Ascending aorta (tissue), 2 donors: ENCODE results near the gene AMBRA1. TPM values are rescaled to one million over a fixed set of nuclear protein-coding genes. Genes with fewer than 3 reads are reported as not detected.

Experiments
- DNase-seq, 2 donors: peaks; one replicate each; pipeline ENCODE4 v3.0.0-alpha.2; 2019; ENCODE audit warnings: low spot score in 2 of 2
- H3K27ac ChIP-seq, 2 donors: fragments of 200-600 bp; sonication (generic); one replicate each; pipeline ENCODE4 v1.5.1; 2016 to 2017; ENCODE audit warnings: mild to moderate bottlenecking in 1 of 2
- H3K27me3 ChIP-seq: fragments of 200-600 bp; sonication (generic); one replicate; pipeline ENCODE4 v1.5.1; 2017
- H3K36me3 ChIP-seq, 2 donors: fragments of 200-600 bp; sonication (generic); one replicate each; pipeline ENCODE4 v1.5.1; 2016
- H3K4me1 ChIP-seq, 2 donors: fragments of 200-600 bp; sonication (generic); one replicate each; pipeline ENCODE4 v1.5.1; 2016 to 2017; ENCODE audit warnings: mild to moderate bottlenecking in 1 of 2
- H3K4me3 ChIP-seq, 2 donors: fragments of 200-600 bp; sonication (generic); one replicate each; pipeline ENCODE4 v1.5.1; 2016 to 2017; ENCODE audit warnings: mild to moderate bottlenecking in 1 of 2
- H3K9me3 ChIP-seq, 2 donors: fragments of 200-600 bp; sonication (generic); one replicate each; pipeline ENCODE4 v1.5.1; 2016
- CTCF ChIP-seq, 3 experiments: fragments of 200-600 bp in 2 of 3; fragments of 450-650 bp in 1 of 3; sonication (generic) in 2 of 3; IDR thresholded peaks; one replicate each; pipeline ENCODE4 v1.5.1; 2016 to 2019; ENCODE audit warnings: antibody characterized with exemption in 3 of 3, mild to moderate bottlenecking in 1 of 3, moderate library complexity in 1 of 3
- intact Hi-C: fragments of 100-400 bp; cut with DNase I; formaldehyde crosslinking; loops from one replicate; pipeline ENCODE4 v1.15.1; 2023
- total RNA-seq: library from RNA; depleted of rRNA; stranded (reverse); fragments of >200 nt; gene quantifications from one replicate; pipeline ENCODE4 v1.1.0, GENCODE V29; 2016

AMBRA1 gene
- total RNA-seq, 1 donor from 2014 or later, result 12.1 TPM

GRCh38 chr11:46639197-46639839, 45.5 kb upstream of the AMBRA1 start:
- TF ChIP-seq CTCF (IDR thresholded peaks at IDR 0.05), result no peak
- Histone ChIP-seq H3K27me3 (no peaks in the 10 kb centered on the region), H3K4me3 (no peak overlapping the region), H3K36me3 (peaks cover 6 to 8% of the 10 kb centered on the region in 2 donors), H3K4me1 (no peaks in the 10 kb centered on the region), H3K27ac (no peak overlapping the region), H3K9me3 (no peaks in the 10 kb centered on the region)
- intact Hi-C loops, result no loop called here
- no peak for DNase-seq

- Histone ChIP-seq H3K27ac (no peak overlapping the region), H3K9me3 (no peaks in the 10 kb centered on the region), H3K4me1 (no peaks in the 10 kb centered on the region), H3K27me3 (no peaks in the 10 kb centered on the region), H3K4me3 (no peak overlapping the region), H3K36me3 (peaks cover 4 to 10% of the 10 kb centered on the region in 2 donors)
- DNase-seq, result no peak
- intact Hi-C loops, result no loop called here
- TF ChIP-seq CTCF (IDR thresholded peaks at IDR 0.05), result no peak
Observed at GRCh38 chr11:46637546-46637945, 43.7 kb upstream of the AMBRA1 start.

- no peak for TF ChIP-seq CTCF (IDR thresholded peaks at IDR 0.05)
- H3K27me3 ChIP-seq, result no peaks in the 10 kb centered on the region
- H3K4me3 ChIP-seq, result no peak overlapping the region
- intact Hi-C loops, result no loop called here
- no peak for DNase-seq
- H3K36me3 ChIP-seq, result peaks cover 11 to 21% of the 10 kb centered on the region in 2 donors
- H3K27ac ChIP-seq, result no peak overlapping the region
- H3K9me3 ChIP-seq, result no peaks in the 10 kb centered on the region
- H3K4me1 ChIP-seq, result no peaks in the 10 kb centered on the region
Observed at GRCh38 chr11:46635557-46636139, 41.8 kb upstream of the AMBRA1 start.

- peaks cover 24 to 29% of the 10 kb centered on the region in 2 donors for H3K36me3 ChIP-seq
Observed at GRCh38 chr11:46633291-46634217, 39.7 kb upstream of the AMBRA1 start.

GRCh38 chr11:46632502-46632901, 38.7 kb upstream of the AMBRA1 start:
- H3K9me3 ChIP-seq, result no peaks in the 10 kb centered on the region
- TF ChIP-seq CTCF (IDR thresholded peaks at IDR 0.05), result no peak
- H3K27me3 ChIP-seq, result no peaks in the 10 kb centered on the region
- H3K4me1 ChIP-seq, result no peaks in the 10 kb centered on the region
- H3K4me3 ChIP-seq, result no peak overlapping the region
- DNase-seq, result no peak
- peaks cover 28 to 30% of the 10 kb centered on the region in 2 donors for H3K36me3 ChIP-seq
- no peak overlapping the region for H3K27ac ChIP-seq
- intact Hi-C loops, result no loop called here

More at GRCh38 chr11:46633291-46634217, 39.7 kb upstream of the AMBRA1 start:
- Histone ChIP-seq H3K9me3 (no peaks in the 10 kb centered on the region), H3K27me3 (no peaks in the 10 kb centered on the region), H3K27ac (no peak overlapping the region), H3K4me3 (no peak overlapping the region), H3K4me1 (no peaks in the 10 kb centered on the region)
- DNase-seq, result no peak
- TF ChIP-seq CTCF (IDR thresholded peaks at IDR 0.05), result no peak
- intact Hi-C loops, result no loop called here
